GM23338 (cell line): ENCODE results near the gene TMEM185A.

ENCODE experiments used
- CREB1 ChIP-seq: fragments of 250-450 bp; sonication (Bioruptor Pico); IDR thresholded peaks from 2 replicates; pipeline ENCODE4 v1.5.0; 2020; ENCODE audit warnings: low read depth, mild to moderate bottlenecking, moderate library complexity
- CTCF ChIP-seq, 2 experiments: fragments of 200-600 bp in 1 of 2; sonication (generic) in 1 of 2; conservative IDR thresholded peaks; 2 replicates each; pipeline versions ENCODE4 v1.5.1 to v1.6.1; 2016 to 2017; ENCODE audit warnings: antibody characterized with exemption in 2 of 2, low read depth in 2 of 2, mild to moderate bottlenecking in 2 of 2, moderate library complexity in 1 of 2
- ETS1 ChIP-seq: IDR thresholded peaks from 2 replicates; pipeline ENCODE4 v1.6.1; 2016; ENCODE audit warnings: antibody characterized with exemption
- EZH2 ChIP-seq: fragments of 200-600 bp; sonication (generic); IDR thresholded peaks from one replicate; pipeline ENCODE4 v1.8.0; 2017; ENCODE audit warnings: antibody characterized with exemption, mild to moderate bottlenecking, low read depth; ENCODE audit not compliant: unreplicated experiment
- EZH2phosphoT487 ChIP-seq: fragments of 200-600 bp; sonication (generic); IDR thresholded peaks from one replicate; pipeline ENCODE4 v1.8.1; 2018; ENCODE audit warnings: antibody characterized with exemption; ENCODE audit not compliant: unreplicated experiment
- JUNB ChIP-seq: IDR thresholded peaks from one replicate; pipeline ENCODE4 v1.6.1; 2016; ENCODE audit warnings: antibody characterized with exemption; ENCODE audit not compliant: unreplicated experiment
- NANOG ChIP-seq: IDR thresholded peaks from 2 replicates; pipeline ENCODE4 v1.6.1; 2016; ENCODE audit warnings: antibody characterized with exemption, borderline replicate concordance
- POLR2AphosphoS5 ChIP-seq: IDR thresholded peaks from 2 replicates; pipeline ENCODE4 v1.6.1; 2016; ENCODE audit warnings: antibody characterized with exemption, low read depth
- REST ChIP-seq: IDR thresholded peaks from one replicate; pipeline ENCODE4 v1.6.1; 2018; ENCODE audit warnings: antibody characterized with exemption; ENCODE audit not compliant: unreplicated experiment
- STAT1 ChIP-seq: IDR thresholded peaks from one replicate; pipeline ENCODE4 v1.6.1; 2016; ENCODE audit warnings: antibody characterized with exemption; ENCODE audit not compliant: unreplicated experiment
- ZNF114 ChIP-seq: fragments of 250-450 bp; sonication (Bioruptor Pico); IDR thresholded peaks from 2 replicates; pipeline ENCODE4 v1.5.0; 2020; ENCODE audit warnings: mild to moderate bottlenecking, moderate library complexity
- ZNF331 ChIP-seq: fragments of 250-450 bp; sonication (Bioruptor Pico); IDR thresholded peaks from 2 replicates; pipeline ENCODE4 v1.5.0; 2020; ENCODE audit warnings: low read depth, mild to moderate bottlenecking, moderate library complexity

- TF ChIP-seq CTCF (conservative IDR thresholded peaks at IDR 0.05; ENCODE audit: low read depth in 2 of 2) (no peak), REST (no peak), POLR2AphosphoS5 (no peak), JUNB (no peak), EZH2 (no peak), EZH2phosphoT487 (no peak), ZNF331 (no peak), STAT1 (no peak), CREB1 (CRISPR knock-in tag) (no peak), NANOG (no peak), ETS1 (no peak), ZNF114 (no peak)
Measured at GRCh38 chrX:149610511-149610910, 21.1 kb downstream of the TMEM185A start.
